ENCODE data around the gene SLC8B1. TPM values are rescaled to one million over a fixed set of nuclear protein-coding genes. Genes with fewer than 3 reads are reported as not detected.

Gene SLC8B1
- total RNA-seq, 1 experiment from 2014 or later: 30.9 TPM

DNA sequence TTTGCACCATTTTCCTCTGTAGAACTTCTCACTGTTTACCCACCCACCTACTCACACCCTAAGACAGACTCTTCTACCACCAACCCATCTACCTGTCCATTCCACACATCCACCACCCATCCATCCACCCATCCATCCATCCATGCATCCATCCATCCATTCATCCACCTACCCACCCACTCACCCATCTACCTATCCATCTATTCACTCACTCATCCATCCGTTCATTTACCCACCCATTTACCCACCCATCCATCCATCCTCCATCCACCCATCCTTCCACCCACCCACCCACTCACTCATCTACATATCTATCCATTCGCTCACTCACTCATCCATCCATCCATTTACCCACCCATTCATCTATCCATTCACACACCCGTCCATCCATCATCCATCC is 38.5 kb upstream of the SLC8B1 start:
- Histone ChIP-seq H3K79me2 (ENCODE audit: insufficient read depth, low read length) (no peaks in the 10 kb centered on the region; the same call in 1 of the 2 replicates), H3K9ac (ENCODE audit: low read length) (no peak overlapping the region), H3K4me3 (replicated peaks in 1 of 2; ENCODE audit: low read depth in 1 of 2, low read length in 2 of 2) (no peak overlapping the region), H3K9me2 (ENCODE audit: insufficient read depth) (no peaks in the 10 kb centered on the region), H3K4me1 (ENCODE audit: control insufficient read depth in 1 of 2, insufficient read depth in 2 of 2, low read length in 2 of 2) (no peaks in the 10 kb centered on the region), H2AFZ (ENCODE audit: low read depth, low read length, poor library complexity, severe bottlenecking) (no peak overlapping the region), H3K27ac (ENCODE audit: low read depth, low read length) (no peak overlapping the region), H3K4me2 (ENCODE audit: low read length) (no peak overlapping the region), H3K9me3 (ENCODE audit: control insufficient read depth in 1 of 2, insufficient read depth in 1 of 2, low read depth in 1 of 2, low read length in 2 of 2) (no peaks in the 10 kb centered on the region), H3K27me3 (ENCODE audit: insufficient read depth, low read length) (no peaks in the 10 kb centered on the region), H3K36me3 (ENCODE audit: control insufficient read depth in 1 of 2, insufficient read depth in 2 of 2, low read length in 2 of 2) (peaks cover 8 to 16% of the 10 kb centered on the region in 2 experiments), H4K20me1 (ENCODE audit: insufficient read depth) (no peaks in the 10 kb centered on the region)
- TF ChIP-seq, protein P1, sequence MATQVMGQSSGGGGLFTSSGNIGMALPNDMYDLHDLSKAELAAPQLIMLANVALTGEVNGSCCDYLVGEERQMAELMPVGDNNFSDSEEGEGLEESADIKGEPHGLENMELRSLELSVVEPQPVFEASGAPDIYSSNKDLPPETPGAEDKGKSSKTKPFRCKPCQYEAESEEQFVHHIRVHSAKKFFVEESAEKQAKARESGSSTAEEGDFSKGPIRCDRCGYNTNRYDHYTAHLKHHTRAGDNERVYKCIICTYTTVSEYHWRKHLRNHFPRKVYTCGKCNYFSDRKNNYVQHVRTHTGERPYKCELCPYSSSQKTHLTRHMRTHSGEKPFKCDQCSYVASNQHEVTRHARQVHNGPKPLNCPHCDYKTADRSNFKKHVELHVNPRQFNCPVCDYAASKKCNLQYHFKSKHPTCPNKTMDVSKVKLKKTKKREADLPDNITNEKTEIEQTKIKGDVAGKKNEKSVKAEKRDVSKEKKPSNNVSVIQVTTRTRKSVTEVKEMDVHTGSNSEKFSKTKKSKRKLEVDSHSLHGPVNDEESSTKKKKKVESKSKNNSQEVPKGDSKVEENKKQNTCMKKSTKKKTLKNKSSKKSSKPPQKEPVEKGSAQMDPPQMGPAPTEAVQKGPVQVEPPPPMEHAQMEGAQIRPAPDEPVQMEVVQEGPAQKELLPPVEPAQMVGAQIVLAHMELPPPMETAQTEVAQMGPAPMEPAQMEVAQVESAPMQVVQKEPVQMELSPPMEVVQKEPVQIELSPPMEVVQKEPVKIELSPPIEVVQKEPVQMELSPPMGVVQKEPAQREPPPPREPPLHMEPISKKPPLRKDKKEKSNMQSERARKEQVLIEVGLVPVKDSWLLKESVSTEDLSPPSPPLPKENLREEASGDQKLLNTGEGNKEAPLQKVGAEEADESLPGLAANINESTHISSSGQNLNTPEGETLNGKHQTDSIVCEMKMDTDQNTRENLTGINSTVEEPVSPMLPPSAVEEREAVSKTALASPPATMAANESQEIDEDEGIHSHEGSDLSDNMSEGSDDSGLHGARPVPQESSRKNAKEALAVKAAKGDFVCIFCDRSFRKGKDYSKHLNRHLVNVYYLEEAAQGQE (IDR thresholded peaks at IDR 0.05; ENCODE audit: low read depth): no peak
- TF ChIP-seq FOSL1 (IDR thresholded peaks at IDR 0.05; ENCODE audit: low read depth) (no peak), TCF7L2 (IDR thresholded peaks at IDR 0.05; ENCODE audit: borderline replicate concordance, extremely low read depth, insufficient read depth, insufficient read length) (no peak), EZH2phosphoT487 (IDR thresholded peaks at IDR 0.05; ENCODE audit: borderline replicate concordance) (no peak), EZH2 (IDR thresholded peaks at IDR 0.05) (no peak)
- TF ChIP-seq, protein P2, sequence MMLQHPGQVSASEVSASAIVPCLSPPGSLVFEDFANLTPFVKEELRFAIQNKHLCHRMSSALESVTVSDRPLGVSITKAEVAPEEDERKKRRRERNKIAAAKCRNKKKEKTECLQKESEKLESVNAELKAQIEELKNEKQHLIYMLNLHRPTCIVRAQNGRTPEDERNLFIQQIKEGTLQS (IDR thresholded peaks at IDR 0.05): no peak
- no TSS peak for BruUV-seq (replicated peaks)
- DNase-seq (ENCODE audit: low read depth, low spot score) (no peak), ATAC-seq (no peak)
- ChIA-PET POLR2A (no interaction called here), CTCF (no interaction called here), RAD21 (ENCODE audit: low non-redundant PET in 1 of 2, low total read pairs in 2 of 2, uncharacterized antibody in 2 of 2, unreplicated experiment in 2 of 2) (no interaction called here)
- intact Hi-C loops (cut with micrococcal nuclease): no loop called here
